Measurements from ENCODE around the gene ANKRD42.

Gene ANKRD42

DNA sequence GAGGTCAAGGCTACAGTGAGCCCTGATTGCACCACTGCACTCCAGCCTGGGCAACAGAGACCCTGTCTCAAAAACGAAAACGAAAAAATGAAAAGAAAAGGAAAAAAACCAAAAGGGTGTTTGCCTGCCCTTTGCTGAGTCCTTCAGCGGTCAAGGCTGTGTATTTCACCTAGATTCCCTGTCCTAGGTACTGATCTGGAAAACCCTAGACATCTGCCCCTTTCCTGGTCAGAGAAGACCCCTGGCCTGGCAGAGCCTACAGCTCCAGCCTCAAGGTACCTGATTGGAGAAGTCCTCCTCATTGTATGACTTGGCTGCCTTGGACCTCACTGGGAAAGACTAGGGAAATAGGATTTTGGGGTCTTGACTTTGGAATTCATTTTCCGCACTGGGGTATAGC, 100.7 kb downstream of the ANKRD42 start:
- DNase-seq: no peak

Data from NCI-H524 treated with DMSO at 0.1 percent for 48 hours (cell line).